T-helper 22 cell (primary cell): ENCODE measurements around the gene ARHGEF26.

Experiments used
- DNase-seq: peaks from one replicate; pipeline ENCODE4 v3.0.0-alpha.2; 2020; ENCODE audit warnings: low read depth

Gene ARHGEF26

DNA sequence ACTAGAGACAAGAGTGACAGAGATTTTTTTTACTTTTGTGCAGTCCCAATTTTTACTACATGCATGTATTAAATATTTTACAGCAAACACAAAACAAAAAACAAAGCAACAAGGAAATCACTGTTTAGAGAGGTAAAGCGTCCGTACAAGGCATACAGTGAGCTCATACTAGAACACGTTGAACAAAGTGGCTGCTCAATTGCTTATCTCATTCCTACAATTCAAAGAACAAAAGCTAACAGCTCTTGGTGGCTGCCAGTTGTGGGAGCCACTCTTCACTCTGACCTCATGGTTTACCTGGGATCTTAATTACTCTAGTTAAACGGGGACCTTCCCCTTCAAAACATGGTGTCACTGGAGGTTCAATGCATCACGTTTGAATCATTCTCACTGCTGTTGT is 7.6 kb upstream of the ARHGEF26 start:
- DNase-seq, result no peak

DNA sequence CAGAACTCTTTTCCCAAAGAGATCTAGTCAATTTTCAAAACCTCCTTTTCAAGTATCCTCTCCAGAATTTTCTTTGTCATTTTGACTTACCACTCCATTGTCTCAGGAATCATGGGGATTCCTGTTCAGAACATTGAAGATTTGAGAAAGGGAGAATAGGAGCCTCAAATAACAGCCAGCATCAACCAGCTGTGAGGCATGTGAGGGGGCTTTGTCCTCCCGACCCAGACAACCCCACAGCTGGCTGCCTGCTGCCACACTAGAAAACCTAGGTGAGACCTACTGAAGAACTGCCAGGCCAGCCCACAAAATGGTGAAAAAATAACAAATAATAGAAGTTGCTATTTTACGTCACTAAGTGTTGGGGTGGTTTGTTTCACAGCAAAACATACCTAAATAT is 5.9 kb upstream of the ARHGEF26 start:
- no peak for DNase-seq

GRCh38 chr3:154119951-154120350 is 1.2 kb upstream of the ARHGEF26 start:
- DNase-seq, result no peak

GRCh38 chr3:154121701-154122551 is 736 bp downstream of the ARHGEF26 start:
- DNase-seq, result no peak

GRCh38 chr3:154122552-154122911 is 1.3 kb downstream of the ARHGEF26 start:
- DNase-seq, result no peak

DNA sequence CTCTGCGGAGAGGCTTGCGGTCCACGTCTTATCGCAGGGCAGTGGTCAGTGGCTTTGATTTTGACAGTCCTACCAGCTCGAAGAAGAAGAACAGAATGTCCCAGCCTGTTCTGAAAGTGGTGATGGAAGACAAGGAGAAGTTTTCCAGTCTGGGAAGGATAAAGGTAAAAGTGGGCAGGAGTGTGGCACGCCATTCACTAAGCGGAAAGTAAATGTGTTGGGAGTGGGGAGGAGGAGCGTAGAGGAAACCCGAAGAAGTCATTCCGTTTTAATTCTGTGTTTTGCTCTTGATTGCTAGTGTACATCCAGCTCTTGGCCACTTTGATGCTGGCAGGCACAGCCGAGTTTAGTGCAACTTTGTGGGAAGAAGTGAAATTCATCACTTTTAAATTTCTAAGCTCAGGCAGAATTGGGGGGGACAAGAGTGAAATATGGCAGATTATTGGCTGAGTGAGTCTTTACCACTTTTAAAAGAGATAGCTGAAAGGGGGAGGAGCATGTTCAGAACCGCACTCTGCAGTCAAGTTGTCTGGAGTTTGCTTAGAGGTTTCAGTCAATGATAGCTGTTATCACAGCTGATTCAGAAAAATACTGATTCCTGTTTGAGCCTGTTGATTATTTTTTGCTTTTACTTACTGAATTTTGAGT is 1.8 kb downstream of the ARHGEF26 start:
- DNase-seq, result no peak

DNA sequence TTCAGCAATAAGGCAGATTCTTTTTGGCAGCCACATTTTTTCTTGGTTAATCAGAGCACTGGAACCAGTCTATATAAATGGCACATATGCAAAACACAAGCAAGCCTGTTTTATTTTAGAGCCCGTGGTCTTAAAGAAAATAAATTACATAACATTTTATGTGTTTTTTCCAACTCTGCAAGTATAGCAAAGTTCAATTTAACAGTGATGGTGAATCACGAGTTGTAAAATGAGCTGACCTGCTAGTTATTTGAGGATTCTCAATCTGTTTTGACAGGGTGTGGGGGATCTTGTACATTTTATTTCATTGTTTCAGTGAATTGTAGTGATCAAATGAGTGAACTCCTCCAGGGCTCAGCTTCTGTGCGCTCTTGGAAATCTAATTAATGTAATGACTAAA is 2.7 kb downstream of the ARHGEF26 start:
- no peak for DNase-seq

GRCh38 chr3:154125378-154126030 is 4.3 kb downstream of the ARHGEF26 start:
- no peak for DNase-seq

- no peak for DNase-seq
These were observed 5.5 kb downstream of the ARHGEF26 start for GRCh38 chr3:154126651-154127050.

DNA sequence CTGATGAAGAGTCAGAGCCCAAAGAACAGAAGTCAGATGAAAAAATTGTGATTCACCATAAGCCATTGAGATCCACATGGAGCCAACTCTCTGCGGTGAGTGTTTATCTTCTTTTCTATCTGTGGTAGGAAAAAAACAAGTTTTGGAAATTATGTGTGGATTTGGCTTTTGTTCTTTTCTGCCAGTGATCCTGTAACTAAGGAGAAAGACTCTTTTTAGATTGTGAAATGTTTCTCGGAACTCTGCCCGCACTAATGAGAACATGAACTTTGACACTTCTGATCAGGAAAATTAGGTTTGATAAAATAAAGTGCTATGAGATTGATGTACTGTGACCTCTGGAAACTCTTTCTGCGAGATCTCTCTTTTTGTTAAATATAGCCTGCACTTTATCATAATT is 8.4 kb downstream of the ARHGEF26 start:
- DNase-seq, result no peak

- no peak for DNase-seq
These were observed 9.3 kb downstream of the ARHGEF26 start for GRCh38 chr3:154130540-154130939.

DNA sequence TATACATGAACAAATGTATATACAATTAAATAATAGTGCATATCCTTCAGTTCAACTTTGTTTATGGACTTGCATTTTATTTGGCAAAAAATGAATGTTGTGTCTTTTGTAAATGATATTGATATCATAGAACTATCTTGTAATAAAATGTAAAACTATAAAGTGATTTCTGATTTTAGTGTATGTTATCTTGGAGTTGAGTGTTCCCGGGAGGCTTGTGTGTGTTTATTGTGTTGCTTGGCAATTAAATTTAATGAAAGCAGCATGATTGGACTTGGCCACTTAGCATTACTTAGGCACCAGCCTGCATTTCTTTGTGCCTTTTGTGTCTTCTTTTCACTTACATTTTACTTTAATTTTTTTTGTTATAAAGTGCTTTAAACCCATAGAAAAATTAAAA is 10.6 kb downstream of the ARHGEF26 start:
- no peak for DNase-seq

DNA sequence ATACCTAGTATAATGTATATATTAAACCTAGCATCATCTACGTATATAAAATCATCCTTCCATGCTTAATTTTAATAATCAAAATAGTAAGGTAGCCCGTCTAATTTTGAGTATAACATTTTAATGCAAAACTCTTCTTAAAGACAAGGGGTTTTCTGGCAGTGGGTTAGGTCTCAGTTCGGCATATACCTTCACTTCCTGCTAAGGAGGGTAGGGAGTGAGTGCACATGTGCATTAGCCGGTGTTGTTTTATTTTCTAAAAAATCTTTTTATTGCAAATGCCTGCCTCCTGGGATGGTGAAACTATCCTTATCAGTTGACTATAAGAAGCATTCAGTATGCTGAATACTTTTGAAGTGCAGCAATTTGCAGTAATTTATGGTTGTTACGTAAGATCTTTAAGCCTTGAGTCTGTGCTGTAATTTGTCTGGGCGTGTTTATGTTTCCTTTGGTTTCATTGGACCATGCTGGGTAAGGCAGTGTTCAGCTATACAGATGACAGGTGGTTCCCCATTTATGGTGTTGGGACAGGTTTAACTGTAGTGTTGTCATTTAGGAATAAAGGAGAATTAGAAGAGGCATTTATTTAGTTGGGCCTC is 11.7 kb downstream of the ARHGEF26 start:
- DNase-seq, result no peak

- DNase-seq, result no peak
These were observed 14.5 kb downstream of the ARHGEF26 start for GRCh38 chr3:154135511-154136173.

GRCh38 chr3:154137036-154137435 is 15.8 kb downstream of the ARHGEF26 start:
- DNase-seq, result no peak

DNA sequence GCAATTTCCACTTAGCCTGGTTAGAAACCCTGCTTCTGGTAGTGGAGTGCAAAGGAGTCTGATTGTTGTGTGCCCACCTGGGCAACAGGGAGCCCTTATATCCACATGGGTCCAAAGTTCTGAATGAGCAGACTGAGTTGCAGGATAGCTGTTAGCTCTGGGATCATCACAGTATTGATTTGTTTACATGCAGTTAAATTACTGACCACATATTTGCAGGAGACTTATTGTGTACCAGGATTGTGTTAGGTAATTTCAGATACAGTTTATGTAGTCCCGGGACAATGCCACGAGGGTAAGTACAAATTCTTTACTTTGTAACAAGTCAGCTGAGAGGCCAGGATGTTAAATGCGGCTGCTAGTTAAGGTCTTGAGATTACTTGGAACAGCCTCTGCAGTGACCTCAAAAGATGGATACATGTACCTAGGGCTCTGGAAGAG is 18.8 kb downstream of the ARHGEF26 start:
- no peak for DNase-seq

DNA sequence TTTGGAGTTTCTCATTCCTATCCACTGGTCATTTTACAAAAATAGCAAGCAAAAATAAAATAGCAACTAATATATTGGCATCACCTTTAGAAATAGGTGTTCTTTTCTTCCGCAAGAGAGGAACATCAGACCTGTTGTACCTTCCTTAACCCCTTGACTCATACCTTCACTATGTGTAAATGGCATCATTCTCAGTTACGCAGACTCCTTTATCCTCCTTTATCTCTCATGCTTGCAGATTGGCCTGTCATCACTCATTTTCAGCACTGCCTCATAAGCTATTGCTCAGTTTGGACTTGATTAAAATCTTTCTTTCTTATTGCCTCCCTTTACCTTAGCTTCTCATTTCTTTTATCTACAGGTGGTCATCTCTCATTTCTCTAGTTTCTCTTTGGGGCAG is 21.4 kb downstream of the ARHGEF26 start:
- no peak for DNase-seq

- DNase-seq, result no peak
These were observed 22.7 kb downstream of the ARHGEF26 start for GRCh38 chr3:154143873-154144272.

DNA sequence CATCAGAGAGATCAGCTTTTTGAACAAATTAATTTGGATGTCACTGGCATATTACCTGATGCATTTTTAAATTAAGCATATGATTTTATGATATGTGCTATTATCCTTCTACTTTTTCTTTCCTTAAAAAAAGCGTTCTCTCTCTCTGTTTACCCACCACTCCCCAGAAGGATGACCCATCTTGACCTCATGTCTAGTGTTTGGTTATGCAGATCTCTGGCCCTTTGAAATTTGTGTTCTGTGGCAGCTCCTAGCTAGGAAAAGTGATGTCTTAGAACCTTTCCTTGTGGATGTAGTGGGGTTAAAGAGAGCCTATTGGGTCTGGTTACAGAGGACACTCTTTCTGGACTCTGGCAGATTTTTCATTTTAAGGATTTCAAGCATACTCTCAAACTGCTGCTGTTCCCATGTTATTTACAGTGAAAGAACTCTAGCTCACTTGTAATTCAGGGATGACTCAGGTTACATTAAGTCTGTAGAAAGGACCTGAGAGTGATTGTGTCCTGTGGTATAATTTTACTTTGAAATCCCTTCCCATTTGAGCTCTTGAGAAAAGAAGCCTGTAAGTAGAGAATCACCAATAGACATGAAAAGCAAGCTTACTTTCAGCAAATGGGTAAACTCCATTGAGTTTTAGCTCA is 23.8 kb downstream of the ARHGEF26 start:
- DNase-seq, result no peak

DNA sequence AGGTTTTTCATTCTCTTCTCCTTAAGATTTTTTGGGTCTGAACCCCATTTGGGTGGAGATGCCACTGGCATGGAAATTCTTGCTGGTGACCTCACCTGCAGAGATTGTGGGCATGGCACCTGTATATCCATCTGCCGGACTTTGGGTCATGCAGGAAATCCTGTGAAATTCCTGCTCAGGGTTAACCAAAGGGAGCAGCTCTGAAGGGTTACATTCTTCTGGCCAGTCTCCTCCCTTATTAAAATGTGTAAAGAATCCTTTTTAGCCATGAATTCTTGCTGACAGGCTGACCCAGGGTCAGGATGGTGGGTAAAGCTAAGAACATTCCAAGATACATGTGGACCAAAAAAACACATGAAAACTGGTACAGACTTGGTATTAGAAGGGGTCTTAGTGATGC is 27.4 kb downstream of the ARHGEF26 start:
- no peak for DNase-seq

GRCh38 chr3:154149286-154149685 is 28.1 kb downstream of the ARHGEF26 start:
- DNase-seq, result no peak

GRCh38 chr3:154151969-154152368 is 30.8 kb downstream of the ARHGEF26 start:
- no peak for DNase-seq
